Hepatocyte (in vitro differentiated cells): ENCODE measurements around the gene PTPRM. TPM values are rescaled to one million over a fixed set of nuclear protein-coding genes. Genes with fewer than 3 reads are reported as not detected.

Experiments used
- DNase-seq: peaks from one replicate; pipeline ENCODE4 v3.0.0-alpha.2; 2016; ENCODE audit warnings: low spot score
- H2AFZ ChIP-seq: fragments of 200-600 bp; sonication (generic); 2 replicates; pipeline ENCODE4 v1.6.0; 2016; ENCODE audit warnings: antibody characterized with exemption, mild to moderate bottlenecking
- H3K27ac ChIP-seq: fragments of 200-600 bp; sonication (generic); 2 replicates; pipeline ENCODE4 v1.5.1; 2016; ENCODE audit warnings: mild to moderate bottlenecking
- H3K27me3 ChIP-seq: fragments of 200-600 bp; sonication (generic); 2 replicates; pipeline ENCODE4 v1.6.1; 2016
- H3K36me3 ChIP-seq: fragments of 200-600 bp; sonication (generic); replicated peaks from 2 replicates; pipeline ENCODE4 v1.5.1; 2016; ENCODE audit warnings: low read depth; ENCODE audit not compliant: insufficient read depth
- H3K4me1 ChIP-seq: fragments of 200-600 bp; sonication (generic); 2 replicates; pipeline ENCODE4 v1.5.1; 2016; ENCODE audit warnings: mild to moderate bottlenecking, moderate library complexity; ENCODE audit not compliant: insufficient read depth
- H3K4me2 ChIP-seq: fragments of 200-600 bp; sonication (generic); 2 replicates; pipeline ENCODE4 v1.6.0; 2016
- H3K4me3 ChIP-seq: fragments of 200-600 bp; sonication (generic); 2 replicates; pipeline ENCODE4 v1.5.1; 2016; ENCODE audit warnings: mild to moderate bottlenecking
- H3K79me2 ChIP-seq: fragments of 200-600 bp; sonication (generic); 2 replicates; pipeline ENCODE4 v1.6.0; 2017; ENCODE audit warnings: mild to moderate bottlenecking
- H3K9me2 ChIP-seq: fragments of 200-600 bp; sonication (generic); replicated peaks from 2 replicates; pipeline ENCODE4 v1.6.0; 2017; ENCODE audit warnings: mild to moderate bottlenecking; ENCODE audit not compliant: insufficient read depth
- H3K9me3 ChIP-seq: fragments of 200-600 bp; sonication (generic); 2 replicates; pipeline ENCODE4 v1.5.1; 2016; ENCODE audit warnings: low read depth, mild to moderate bottlenecking
- H4K20me1 ChIP-seq: fragments of 200-600 bp; sonication (generic); 2 replicates; pipeline ENCODE4 v1.6.0; 2016; ENCODE audit warnings: mild to moderate bottlenecking; ENCODE audit not compliant: insufficient read depth, poor library complexity, severe bottlenecking
- EZH2 ChIP-seq: fragments of 200-600 bp; sonication (generic); IDR thresholded peaks from 2 replicates; pipeline ENCODE4 v1.6.1; 2016; ENCODE audit warnings: antibody characterized with exemption, mild to moderate bottlenecking, borderline replicate concordance
- EZH2phosphoT487 ChIP-seq: fragments of 200-600 bp; sonication (generic); IDR thresholded peaks from one replicate; pipeline ENCODE4 v1.6.1; 2018; ENCODE audit warnings: antibody characterized with exemption, mild to moderate bottlenecking, low read depth, moderate library complexity; ENCODE audit not compliant: unreplicated experiment, severe bottlenecking
- WGBS: methylation state at CpG from one replicate; pipeline ENCODE4 v1.1.6; 2016; ENCODE audit warnings: low lambda C conversion rate; ENCODE audit errors: missing lambda C conversion rate; 5-methylcytosine and 5-hydroxymethylcytosine counted together
- polyA plus RNA-seq: library from polyadenylated mRNA; unstranded; fragments of >200 nt; fragmentation: Nextera tagmentation; extraction: Ambion mirVana; gene quantifications from 2 replicates; pipeline ENCODE4 v1.2.1, GENCODE V29; 2016
- total RNA-seq: library from RNA; depleted of rRNA; stranded (reverse); fragments of >200 nt; gene quantifications from 2 replicates; pipeline ENCODE4 v1.2.3, GENCODE V29; 2014
- TF ChIP-seq, protein P1 (sequence below): fragments of 200-600 bp; sonication (generic); IDR thresholded peaks from 2 replicates; pipeline ENCODE4 v1.5.1; 2016; ENCODE audit warnings: antibody characterized with exemption, mild to moderate bottlenecking; ENCODE audit not compliant: poor library complexity

Gene PTPRM
- total and polyA plus RNA-seq, 2 experiments from 2014 or later, result 26.1 to 47.4 TPM

DNA sequence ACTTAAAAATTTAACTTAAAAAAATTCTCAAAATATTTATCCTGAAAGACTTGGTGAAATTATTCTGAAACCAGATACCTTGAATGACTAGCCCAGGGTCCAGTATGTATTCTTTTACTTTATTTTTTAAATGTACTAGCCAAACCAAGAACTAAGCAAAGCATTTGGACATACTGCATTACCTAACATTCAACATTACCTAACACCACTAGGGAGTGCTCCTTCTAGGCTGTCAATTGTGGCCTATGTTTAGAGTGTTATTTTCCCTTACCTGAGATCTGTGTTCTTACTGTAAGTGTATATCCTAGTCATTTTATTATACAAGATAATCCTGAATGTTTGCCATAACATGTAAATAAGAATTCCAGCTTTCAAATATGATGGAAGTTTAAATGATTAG lies 496.6 kb downstream of the PTPRM start:
- Histone ChIP-seq H3K9me2 (no peaks in the 10 kb centered on the region), H2AFZ (no peak overlapping the region), H3K27me3 (no peaks in the 10 kb centered on the region), H3K4me2 (peak overlapping the region; percentile 62), H3K4me3 (no peak overlapping the region), H3K4me1 (no peaks in the 10 kb centered on the region), H4K20me1 (no peaks in the 10 kb centered on the region), H3K79me2 (no peaks in the 10 kb centered on the region), H3K36me3 (no peaks in the 10 kb centered on the region), H3K27ac (peak overlapping the region; percentile 23), H3K9me3 (no peaks in the 10 kb centered on the region)
- TF ChIP-seq, protein P1, sequence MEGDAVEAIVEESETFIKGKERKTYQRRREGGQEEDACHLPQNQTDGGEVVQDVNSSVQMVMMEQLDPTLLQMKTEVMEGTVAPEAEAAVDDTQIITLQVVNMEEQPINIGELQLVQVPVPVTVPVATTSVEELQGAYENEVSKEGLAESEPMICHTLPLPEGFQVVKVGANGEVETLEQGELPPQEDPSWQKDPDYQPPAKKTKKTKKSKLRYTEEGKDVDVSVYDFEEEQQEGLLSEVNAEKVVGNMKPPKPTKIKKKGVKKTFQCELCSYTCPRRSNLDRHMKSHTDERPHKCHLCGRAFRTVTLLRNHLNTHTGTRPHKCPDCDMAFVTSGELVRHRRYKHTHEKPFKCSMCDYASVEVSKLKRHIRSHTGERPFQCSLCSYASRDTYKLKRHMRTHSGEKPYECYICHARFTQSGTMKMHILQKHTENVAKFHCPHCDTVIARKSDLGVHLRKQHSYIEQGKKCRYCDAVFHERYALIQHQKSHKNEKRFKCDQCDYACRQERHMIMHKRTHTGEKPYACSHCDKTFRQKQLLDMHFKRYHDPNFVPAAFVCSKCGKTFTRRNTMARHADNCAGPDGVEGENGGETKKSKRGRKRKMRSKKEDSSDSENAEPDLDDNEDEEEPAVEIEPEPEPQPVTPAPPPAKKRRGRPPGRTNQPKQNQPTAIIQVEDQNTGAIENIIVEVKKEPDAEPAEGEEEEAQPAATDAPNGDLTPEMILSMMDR, result peak; percentile 18
- TF ChIP-seq EZH2phosphoT487, result no peak
- no peak for DNase-seq

GRCh38 chr18:8065284-8065683 lies 498.2 kb downstream of the PTPRM start:
- no peaks in the 10 kb centered on the region for H3K36me3 ChIP-seq
- WGBS, result 90% methylated on average over 4 of the region's 4 CpGs
- no peaks in the 10 kb centered on the region for H4K20me1 ChIP-seq
- H3K9me3 ChIP-seq, result no peaks in the 10 kb centered on the region
- no peaks in the 10 kb centered on the region for H3K9me2 ChIP-seq
- no peak for TF ChIP-seq EZH2phosphoT487
- TF ChIP-seq, protein P1, result no peak
- no peak for TF ChIP-seq EZH2
- H2AFZ ChIP-seq, result no peak overlapping the region
- H3K27ac ChIP-seq, result no peak overlapping the region
- no peaks in the 10 kb centered on the region for H3K79me2 ChIP-seq
- H3K4me2 ChIP-seq, result no peak overlapping the region
- H3K27me3 ChIP-seq, result no peaks in the 10 kb centered on the region
- no peak overlapping the region for H3K4me3 ChIP-seq
- no peaks in the 10 kb centered on the region for H3K4me1 ChIP-seq
- DNase-seq, result no peak

- 97% methylated on average over 1 of the region's 1 CpG for WGBS
- H3K79me2 ChIP-seq, result no peaks in the 10 kb centered on the region
- H3K9me3 ChIP-seq, result no peaks in the 10 kb centered on the region
- no peak for DNase-seq
- H3K4me1 ChIP-seq, result no peaks in the 10 kb centered on the region
- H3K9me2 ChIP-seq, result no peaks in the 10 kb centered on the region
- no peaks in the 10 kb centered on the region for H3K27me3 ChIP-seq
- H4K20me1 ChIP-seq, result no peaks in the 10 kb centered on the region
- no peaks in the 10 kb centered on the region for H3K36me3 ChIP-seq
- no peak overlapping the region for H3K4me3 ChIP-seq
- TF ChIP-seq EZH2 (no peak), EZH2phosphoT487 (no peak)
- TF ChIP-seq, protein P1, result no peak
- no peak overlapping the region for H2AFZ ChIP-seq
- H3K27ac ChIP-seq, result no peak overlapping the region
- no peak overlapping the region for H3K4me2 ChIP-seq
Measured at GRCh38 chr18:8065773-8066172, 498.7 kb downstream of the PTPRM start.

GRCh38 chr18:8069708-8070107 lies 502.6 kb downstream of the PTPRM start:
- no peak overlapping the region for H2AFZ ChIP-seq
- no peaks in the 10 kb centered on the region for H3K36me3 ChIP-seq
- no peaks in the 10 kb centered on the region for H4K20me1 ChIP-seq
- no peaks in the 10 kb centered on the region for H3K79me2 ChIP-seq
- H3K9me2 ChIP-seq, result no peaks in the 10 kb centered on the region
- H3K4me2 ChIP-seq, result no peak overlapping the region
- no peak for DNase-seq
- no peak overlapping the region for H3K4me3 ChIP-seq
- TF ChIP-seq EZH2 (no peak), EZH2phosphoT487 (no peak)
- TF ChIP-seq, protein P1, result no peak
- no peaks in the 10 kb centered on the region for H3K4me1 ChIP-seq
- WGBS, result 98% methylated on average over 8 of the region's 8 CpGs
- H3K27ac ChIP-seq, result no peak overlapping the region
- no peaks in the 10 kb centered on the region for H3K9me3 ChIP-seq
- H3K27me3 ChIP-seq, result no peaks in the 10 kb centered on the region
